ENCODE results near the gene PTGER2. TPM values are rescaled to one million over a fixed set of nuclear protein-coding genes. Genes with fewer than 3 reads are reported as not detected.

The PTGER2 gene
- polyA plus RNA-seq, 1 donor (not counting 4 experiments of a cell fraction or from before 2014, with no cell fraction given), result 0.28 TPM

DNA sequence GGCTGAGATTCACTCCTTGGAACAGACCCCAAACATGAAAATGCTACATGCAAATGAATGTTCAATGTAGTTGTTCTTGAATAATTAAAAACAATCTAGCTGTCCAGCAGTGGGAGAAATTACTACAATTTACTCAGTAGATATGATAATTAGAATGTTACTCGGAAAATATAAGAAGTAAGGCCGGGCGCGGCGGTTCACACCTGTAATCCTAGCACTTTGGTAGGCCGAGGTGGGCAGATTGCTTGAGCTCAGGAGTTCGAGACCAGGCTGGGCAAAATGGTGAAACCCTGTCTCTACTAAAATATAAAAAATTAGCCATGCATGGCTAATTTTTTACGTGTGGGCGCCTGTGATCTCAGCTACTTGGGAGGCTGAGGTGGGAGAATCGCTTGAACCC, 15.3 kb upstream of the PTGER2 start:
- FAIRE-seq, result no peak
- no peaks in the 10 kb centered on the region for H4K20me1 ChIP-seq (ENCODE audit: control insufficient read depth, extremely low read depth, insufficient read depth, low read length)

GRCh38 chr14:52299692-52300278, 14.3 kb upstream of the PTGER2 start:
- no peaks in the 10 kb centered on the region for H3K4me1 ChIP-seq (ENCODE audit: control insufficient read depth, extremely low read depth, insufficient read depth, low read length)
- H3K27me3 ChIP-seq (ENCODE audit: control insufficient read depth, extremely low read depth, insufficient read depth, low read length), result peaks cover 4% of the 10 kb centered on the region
- no peak overlapping the region for H3K4me3 ChIP-seq (ENCODE audit: control insufficient read depth in 2 of 3, extremely low read depth in 1 of 3, insufficient read depth in 2 of 3, low read depth in 1 of 3, low read length in 3 of 3)
- TF ChIP-seq CTCF (optimal IDR thresholded peaks at IDR 0.05 in 1 of 3, IDR thresholded peaks at IDR 0.05 in 1 of 3, conservative IDR thresholded peaks at IDR 0.05 in 1 of 3; ENCODE audit: extremely low read depth in 1 of 3, insufficient read depth in 2 of 3, low read length in 3 of 3), result peak in 2 of 3 experiments; percentile 33 to 37
- no peak for TF ChIP-seq EZH2 (IDR thresholded peaks at IDR 0.05; ENCODE audit: low read length)
- no peak for FAIRE-seq
- H3K79me2 ChIP-seq (ENCODE audit: control insufficient read depth, insufficient read depth, low read length), result no peaks in the 10 kb centered on the region
- no peak overlapping the region for H3K4me2 ChIP-seq (ENCODE audit: control insufficient read depth, extremely low read depth, insufficient read depth, low read depth, low read length)
- no peaks in the 10 kb centered on the region for H3K36me3 ChIP-seq (ENCODE audit: control insufficient read depth in 2 of 2, extremely low read depth in 1 of 2, insufficient read depth in 2 of 2, low read length in 2 of 2)
- H3K9ac ChIP-seq (ENCODE audit: control insufficient read depth, extremely low read depth, insufficient read depth, low read length), result no peak overlapping the region
- H3K9me3 ChIP-seq (ENCODE audit: control insufficient read depth, low read depth, low read length), result no peaks in the 10 kb centered on the region
- H2AFZ ChIP-seq (ENCODE audit: control insufficient read depth, low read length), result no peak overlapping the region
- H3K9me1 ChIP-seq (ENCODE audit: control insufficient read depth, extremely low read depth, insufficient read depth, low read length), result no peaks in the 10 kb centered on the region
- no peaks in the 10 kb centered on the region for H4K20me1 ChIP-seq (ENCODE audit: control insufficient read depth, extremely low read depth, insufficient read depth, low read length)
- no peak overlapping the region for H3K27ac ChIP-seq (ENCODE audit: control insufficient read depth, insufficient read depth, low read length)
- peak; percentile 13 for DNase-seq (ENCODE audit: low read depth, low spot score)
- dilution Hi-C loops (cut with MboI; ENCODE audit: extremely low pct_ligation_motif_present, low sequenced_read_pairs), result no loop called here

More for the DNA sequence above, 15.3 kb upstream of the PTGER2 start:
- Histone ChIP-seq H3K27me3 (ENCODE audit: control insufficient read depth, extremely low read depth, insufficient read depth, low read length) (peaks cover 4% of the 10 kb centered on the region), H3K9me1 (ENCODE audit: control insufficient read depth, extremely low read depth, insufficient read depth, low read length) (no peaks in the 10 kb centered on the region), H2AFZ (ENCODE audit: control insufficient read depth, low read length) (no peak overlapping the region), H3K36me3 (ENCODE audit: control insufficient read depth in 2 of 2, extremely low read depth in 1 of 2, insufficient read depth in 2 of 2, low read length in 2 of 2) (no peaks in the 10 kb centered on the region), H3K4me3 (ENCODE audit: control insufficient read depth in 2 of 3, extremely low read depth in 1 of 3, insufficient read depth in 2 of 3, low read depth in 1 of 3, low read length in 3 of 3) (no peak overlapping the region), H3K79me2 (ENCODE audit: control insufficient read depth, insufficient read depth, low read length) (no peaks in the 10 kb centered on the region), H3K4me2 (ENCODE audit: control insufficient read depth, extremely low read depth, insufficient read depth, low read depth, low read length) (no peak overlapping the region), H3K9ac (ENCODE audit: control insufficient read depth, extremely low read depth, insufficient read depth, low read length) (no peak overlapping the region), H3K9me3 (ENCODE audit: control insufficient read depth, low read depth, low read length) (no peaks in the 10 kb centered on the region), H3K4me1 (ENCODE audit: control insufficient read depth, extremely low read depth, insufficient read depth, low read length) (no peaks in the 10 kb centered on the region), H3K27ac (ENCODE audit: control insufficient read depth, insufficient read depth, low read length) (no peak overlapping the region)
- no peak for DNase-seq (ENCODE audit: low read depth, low spot score)
- dilution Hi-C loops (cut with MboI; ENCODE audit: extremely low pct_ligation_motif_present, low sequenced_read_pairs), result no loop called here
- TF ChIP-seq CTCF (optimal IDR thresholded peaks at IDR 0.05 in 1 of 3, IDR thresholded peaks at IDR 0.05 in 1 of 3, conservative IDR thresholded peaks at IDR 0.05 in 1 of 3; ENCODE audit: extremely low read depth in 1 of 3, insufficient read depth in 2 of 3, low read length in 3 of 3) (no peak), EZH2 (IDR thresholded peaks at IDR 0.05; ENCODE audit: low read length) (no peak)

All from keratinocyte (primary cell).